HG03439 (cell line): ENCODE results near the gene RGSL1.

Experiments used
- ATAC-seq: cut with Tn5 transposase; IDR thresholded peaks from one replicate; pipeline ENCODE4 v1.9.1; 2021; ENCODE audit warnings: mild to moderate bottlenecking, moderate library complexity; ENCODE audit not compliant: unreplicated experiment

Gene RGSL1

GRCh38 chr1:182608845-182609610 lies 159.1 kb downstream of the RGSL1 start:
- ATAC-seq: no peak
